Fibroblast of mammary gland (primary cell): ENCODE results near the gene TBC1D22A.

ENCODE experiments used
- DNase-seq: peaks from one replicate; pipeline ENCODE4 v3.0.0-alpha.2; 2010; ENCODE audit warnings: low read depth
- H3K4me3 ChIP-seq: 2 replicates; pipeline ENCODE4 v1.5.1; 2011; ENCODE audit warnings: low read depth, mild to moderate bottlenecking, low read length, moderate library complexity; ENCODE audit not compliant: control insufficient read depth
- CTCF ChIP-seq: conservative IDR thresholded peaks from 2 replicates; pipeline ENCODE4 v1.5.1; 2011; ENCODE audit warnings: low read depth, low read length, inconsistent platforms; ENCODE audit not compliant: control insufficient read depth, insufficient read depth

TBC1D22A gene

GRCh38 chr22:47021371-47022074, 259.1 kb downstream of the TBC1D22A start:
- DNase-seq = no peak
- H3K4me3 ChIP-seq = no peak overlapping the region
- no peak for TF ChIP-seq CTCF

DNA sequence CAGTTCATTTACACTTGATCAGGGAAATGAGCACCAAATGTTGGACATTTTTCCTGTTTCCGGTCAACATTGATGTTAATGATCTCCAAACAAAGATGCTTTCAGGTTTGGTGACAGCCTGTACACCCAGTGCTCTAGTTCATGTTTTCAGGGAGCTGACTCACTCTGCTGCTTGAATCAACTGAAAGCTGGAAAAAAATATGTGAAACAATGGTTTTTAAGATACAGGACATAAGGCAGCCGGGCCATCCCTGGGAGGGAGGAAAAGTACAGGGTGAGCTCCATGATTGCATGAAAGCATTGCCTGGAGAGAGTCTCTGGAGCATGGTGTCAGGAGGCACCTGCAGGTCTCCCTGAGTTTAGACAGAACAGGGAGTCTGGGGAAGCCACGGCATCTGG, 259.6 kb downstream of the TBC1D22A start:
- H3K4me3 ChIP-seq = no peak overlapping the region
- no peak for DNase-seq
- no peak for TF ChIP-seq CTCF

- no peak for TF ChIP-seq CTCF
- H3K4me3 ChIP-seq = no peak overlapping the region
- DNase-seq = no peak
Measured at GRCh38 chr22:47022475-47022874, 260.0 kb downstream of the TBC1D22A start.

GRCh38 chr22:47023871-47024270, 261.4 kb downstream of the TBC1D22A start:
- DNase-seq = no peak
- H3K4me3 ChIP-seq = no peak overlapping the region
- no peak for TF ChIP-seq CTCF

DNA sequence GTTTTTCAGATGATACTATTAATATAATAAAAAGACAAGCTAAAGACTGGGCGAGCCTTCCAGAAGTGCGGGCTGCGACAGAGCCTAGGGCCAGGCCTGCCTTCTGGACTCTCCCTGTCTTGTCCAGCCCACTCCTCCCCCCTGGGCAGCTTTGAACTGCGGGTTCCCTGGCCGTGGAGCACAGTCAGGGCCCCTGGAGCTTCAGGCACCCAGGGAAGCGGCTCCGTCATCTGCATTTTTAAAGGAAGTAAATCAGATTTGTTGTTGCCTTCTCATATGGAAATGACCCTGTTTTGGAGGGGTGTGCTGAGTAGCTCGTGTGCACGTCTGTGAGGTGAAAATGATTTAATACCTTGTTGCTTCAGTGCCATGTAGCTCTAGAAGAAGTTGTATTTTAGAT, 265.3 kb downstream of the TBC1D22A start:
- no peak for DNase-seq
- H3K4me3 ChIP-seq = no peak overlapping the region
- TF ChIP-seq CTCF = no peak

- no peak for TF ChIP-seq CTCF
- DNase-seq = no peak
- no peak overlapping the region for H3K4me3 ChIP-seq
Measured at GRCh38 chr22:47029244-47030074, 267.0 kb downstream of the TBC1D22A start.
